HFFc6 (cell line): ENCODE results near the gene TRMT2A. TPM values are rescaled to one million over a fixed set of nuclear protein-coding genes. Genes with fewer than 3 reads are reported as not detected.

ENCODE experiments used
- DNase-seq: peaks from one replicate; pipeline ENCODE4 v3.0.0-alpha.2; 2018
- H3K27ac Mint-ChIP-seq: 2 replicates; pipeline ENCODE4 v1.8.0; 2020; ENCODE audit warnings: mild to moderate bottlenecking, mixed read lengths
- H3K27me3 Mint-ChIP-seq: 2 replicates; pipeline ENCODE4 v1.8.0; 2021; ENCODE audit warnings: mild to moderate bottlenecking, moderate library complexity, mixed read lengths; ENCODE audit not compliant: insufficient read depth
- H3K36me3 Mint-ChIP-seq: 2 replicates; pipeline ENCODE4 v1.8.0; 2021; ENCODE audit warnings: low read depth, mixed read lengths
- H3K4me1 Mint-ChIP-seq: 2 replicates; pipeline ENCODE4 v1.8.0; 2020; ENCODE audit warnings: low read depth, mixed read lengths
- H3K4me3 Mint-ChIP-seq: 2 replicates; pipeline ENCODE4 v1.8.0; 2020; ENCODE audit warnings: mild to moderate bottlenecking, moderate library complexity, mixed read lengths
- H3K9me3 Mint-ChIP-seq: 2 replicates; pipeline ENCODE4 v1.8.0; 2020; ENCODE audit warnings: mild to moderate bottlenecking, mixed read lengths
- CTCF ChIP-seq: fragments of 200-600 bp; sonication (generic); IDR thresholded peaks from 2 replicates; pipeline ENCODE4 v1.5.0; 2021; ENCODE audit warnings: antibody characterized with exemption, mild to moderate bottlenecking
- total RNA-seq, 6 experiments: library from RNA; stranded (reverse); fragmentation: NEBNext Ultra II Directional; extraction: Animal tissue kit (Norgen Biotek cat#: 25700); gene quantifications; 2 replicates in 1 of 6; 3 replicates in 5 of 6; pipeline ENCODE4 v1.2.3, GENCODE V29; 2021

Gene TRMT2A
- total RNA-seq, 6 experiments from 2014 or later: 31.1 to 44.9 (median 38.5) TPM

- no peak for DNase-seq
- no peak for TF ChIP-seq CTCF
- Mint-ChIP-seq H3K9me3 (no peaks in the 10 kb centered on the region), H3K27me3 (no peaks in the 10 kb centered on the region; the same call in 1 of the 2 replicates), H3K4me1 (peaks cover 41% of the 10 kb centered on the region), H3K4me3 (no peak overlapping the region), H3K27ac (no peak overlapping the region; the same call in 1 of the 2 replicates), H3K36me3 (peaks cover 49% of the 10 kb centered on the region)
These were observed 29.4 kb downstream of the TRMT2A start for GRCh38 chr22:20087319-20088262.

- Mint-ChIP-seq H3K4me3 (no peak overlapping the region), H3K27me3 (no peaks in the 10 kb centered on the region; the same call in 1 of the 2 replicates), H3K36me3 (peaks cover 43% of the 10 kb centered on the region), H3K9me3 (no peaks in the 10 kb centered on the region), H3K27ac (no peak overlapping the region), H3K4me1 (peaks cover 45% of the 10 kb centered on the region)
- TF ChIP-seq CTCF: no peak
- no peak for DNase-seq
These were observed 30.3 kb downstream of the TRMT2A start for GRCh38 chr22:20086763-20087162.

GRCh38 chr22:20086101-20086599 is 30.9 kb downstream of the TRMT2A start:
- no peaks in the 10 kb centered on the region for H3K9me3 Mint-ChIP-seq
- H3K27ac Mint-ChIP-seq: no peak overlapping the region; the same call in 1 of the 2 replicates
- DNase-seq: no peak
- H3K4me1 Mint-ChIP-seq: peaks cover 51% of the 10 kb centered on the region
- no peaks in the 10 kb centered on the region; the same call in 1 of the 2 replicates for H3K27me3 Mint-ChIP-seq
- H3K4me3 Mint-ChIP-seq: no peak overlapping the region
- no peak for TF ChIP-seq CTCF
- H3K36me3 Mint-ChIP-seq: peaks cover 42% of the 10 kb centered on the region

- no peak for DNase-seq
- Mint-ChIP-seq H3K36me3 (peaks cover 37% of the 10 kb centered on the region), H3K9me3 (no peaks in the 10 kb centered on the region), H3K27me3 (no peaks in the 10 kb centered on the region; the same call in 1 of the 2 replicates), H3K4me3 (no peak overlapping the region), H3K4me1 (peaks cover 54% of the 10 kb centered on the region), H3K27ac (no peak overlapping the region)
- TF ChIP-seq CTCF: no peak
These were observed 31.4 kb downstream of the TRMT2A start for GRCh38 chr22:20085651-20086050.

GRCh38 chr22:20084547-20085413 is 32.2 kb downstream of the TRMT2A start:
- Mint-ChIP-seq H3K4me1 (peaks cover 45% of the 10 kb centered on the region), H3K4me3 (no peak overlapping the region), H3K36me3 (peaks cover 29% of the 10 kb centered on the region), H3K9me3 (no peaks in the 10 kb centered on the region), H3K27ac (no peak overlapping the region), H3K27me3 (peaks cover 2% of the 10 kb centered on the region)
- peak; percentile 59 for TF ChIP-seq CTCF
- DNase-seq: no peak
